ENCODE results near the gene DCBLD1.

- TF ChIP-seq POLR2AphosphoS5 (IDR thresholded peaks at IDR 0.05) = no peak
- no peak for TF ChIP-seq CTCF (IDR thresholded peaks at IDR 0.05)
Observed at GRCh38 chr6:117506180-117506835, 23.8 kb downstream of the DCBLD1 start.
